CD4-positive, alpha-beta T cell treated with Interleukin-15 for 1 hour (primary cell): ENCODE data around the gene EIF5A.
A peak's percentile ranks its signal among the peaks of the same experiment; 100 is the strongest.
"Not testable (repeated sequence)": the region's sequence is repeated elsewhere in the genome, so short reads cannot be mapped to it uniquely, and the experiment has no call there.

Experiments
- DNase-seq: peaks from one replicate; pipeline ENCODE4 v3.0.0-alpha.2; 2020

EIF5A gene

DNA sequence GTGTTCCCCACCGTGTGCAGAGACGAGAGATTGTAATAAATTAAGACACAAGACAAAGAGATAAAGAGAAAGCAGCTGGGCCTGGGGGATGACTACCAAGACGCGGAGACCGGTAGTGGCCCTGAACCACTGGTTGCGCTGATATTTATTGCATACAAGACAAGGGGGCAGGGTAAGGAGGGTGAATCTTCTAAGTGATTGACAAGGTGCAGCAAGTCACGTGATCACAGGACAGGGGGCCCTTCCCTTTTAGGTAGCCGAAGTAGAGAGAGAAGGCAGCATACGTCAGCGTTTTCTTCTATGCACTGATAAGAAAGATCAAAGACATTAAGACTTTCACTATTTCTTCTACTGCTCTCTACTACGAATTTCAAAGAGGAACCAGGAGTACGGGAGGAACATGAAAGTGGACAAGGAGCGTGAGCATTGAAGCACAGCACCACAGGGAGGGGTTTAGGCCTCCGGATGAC is 25.2 kb downstream of the EIF5A start:
- DNase-seq: peak; percentile 59

DNA sequence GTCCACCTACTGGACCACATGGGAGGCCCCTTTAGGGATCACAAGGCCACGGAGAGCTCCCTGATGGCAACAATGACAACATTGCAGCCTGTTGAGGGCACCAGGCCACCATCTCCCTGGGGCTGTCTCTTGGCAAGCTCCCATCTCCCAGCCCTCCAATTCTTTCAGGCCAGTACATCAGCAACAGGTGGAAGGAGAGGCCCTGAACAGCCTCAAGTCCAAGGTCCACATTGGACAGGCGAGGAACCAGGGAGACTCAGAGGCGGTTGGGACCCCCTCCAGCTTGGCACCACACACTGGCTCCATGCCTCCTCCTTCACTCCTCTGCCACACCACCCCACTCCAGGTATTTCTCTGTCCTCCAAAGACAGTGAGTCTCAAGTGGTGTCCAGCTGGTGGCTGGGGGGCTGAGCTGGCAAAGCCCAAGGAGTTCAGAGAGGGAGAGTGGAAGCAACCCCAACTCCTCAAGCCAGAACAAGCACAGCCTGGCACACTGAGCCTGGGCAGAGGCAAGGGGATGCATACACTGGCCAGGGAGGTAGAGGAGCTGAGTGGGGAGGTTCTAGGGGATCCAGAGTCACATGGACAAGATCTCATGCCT is 27.6 kb downstream of the EIF5A start:
- DNase-seq: no peak

- DNase-seq: not testable (repeated sequence)
Measured at GRCh38 chr17:7335765-7336164, 28.3 kb downstream of the EIF5A start.

DNA sequence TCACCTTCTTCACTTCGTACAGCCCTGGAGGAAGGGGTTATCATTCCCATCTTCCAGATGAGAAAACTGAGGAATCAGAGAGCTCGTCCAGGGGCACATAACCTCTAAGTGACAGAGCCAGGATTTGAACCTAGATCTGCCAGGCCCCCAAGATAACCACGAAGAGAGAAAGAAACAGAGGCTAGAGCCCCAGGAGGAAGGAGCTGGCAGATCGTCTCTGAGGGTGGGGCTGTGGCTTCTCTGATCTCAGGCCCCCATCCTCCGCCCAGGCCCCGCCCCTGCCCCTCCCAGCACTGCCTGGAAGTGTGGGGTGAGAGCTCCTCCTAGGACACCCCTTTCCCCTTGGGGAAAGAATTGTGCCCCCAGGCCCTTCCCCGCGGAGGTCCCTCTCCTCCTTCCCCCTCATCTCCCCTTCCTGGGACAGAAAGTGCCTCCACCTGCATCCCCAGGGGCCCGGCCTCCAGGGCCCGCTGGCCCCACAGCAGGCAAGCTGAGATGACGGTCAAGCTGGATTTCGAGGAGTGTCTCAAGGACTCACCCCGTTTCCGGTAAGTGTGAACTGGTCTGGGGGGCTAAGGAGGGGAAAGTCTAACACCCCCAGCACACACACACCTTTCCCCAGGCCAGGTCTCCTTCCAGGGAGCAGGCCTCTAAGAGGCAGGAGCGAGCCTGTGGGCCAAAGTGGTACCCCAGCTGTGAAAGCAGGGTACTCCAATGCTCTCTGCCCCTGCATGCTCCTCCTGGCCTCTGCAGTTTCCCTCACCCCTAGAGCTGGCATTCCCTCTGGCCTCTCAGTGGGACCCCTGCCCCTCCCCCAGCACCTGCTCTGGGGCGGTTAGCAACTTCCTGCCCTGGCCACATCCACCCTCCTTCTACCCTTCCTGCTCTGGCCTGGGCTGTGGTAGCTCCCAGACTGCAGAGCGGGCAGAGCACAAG is 29.1 kb downstream of the EIF5A start, which contains the start of gene ACAP1:
ACAP1 (plus strand) TSS at position 290 of the 936 bp plus-strand sequence; CDS start at position 496, 206 bp downstream.
- DNase-seq: peak; percentile 85

- not testable (repeated sequence) for DNase-seq
Measured at GRCh38 chr17:7337600-7337999, 30.2 kb downstream of the EIF5A start.

DNA sequence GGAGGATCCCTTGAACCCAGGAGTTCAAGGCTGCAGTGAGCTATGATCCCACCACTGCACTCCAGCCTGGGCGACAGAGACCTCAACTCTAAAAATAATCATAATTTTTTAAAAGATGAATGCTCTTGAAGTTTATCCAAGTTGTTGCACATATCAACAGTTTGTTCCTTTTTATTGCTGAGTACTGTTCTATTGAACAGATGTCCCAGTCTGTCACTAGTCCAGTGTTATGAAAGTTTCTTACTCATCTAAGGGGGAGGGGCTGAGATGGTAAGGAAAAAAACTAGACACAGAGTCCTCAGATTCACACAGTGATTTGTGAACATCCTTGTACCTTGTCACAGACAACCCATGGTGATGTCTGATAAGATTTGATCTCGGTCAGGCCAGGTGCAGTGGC is 32.8 kb downstream of the EIF5A start:
- DNase-seq: no peak

DNA sequence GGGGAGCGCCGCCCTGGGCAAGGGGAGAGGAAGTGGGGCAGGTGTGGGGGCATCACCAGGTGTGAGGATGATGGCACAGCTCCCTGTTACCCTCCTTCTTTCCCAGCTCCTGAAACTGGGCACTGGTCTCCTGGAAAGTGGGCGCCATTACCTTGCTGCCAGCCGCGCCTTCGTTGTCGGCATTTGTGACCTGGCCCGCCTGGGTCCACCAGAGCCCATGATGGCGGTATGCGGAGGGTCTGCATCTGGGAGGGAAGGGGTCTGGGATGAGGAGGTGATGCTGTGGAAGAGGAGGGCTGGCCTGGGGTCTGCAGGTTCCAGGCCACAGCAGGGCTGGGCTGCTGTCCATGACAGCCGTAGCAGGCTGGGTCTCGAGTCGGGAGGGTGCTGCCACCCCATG is 34.4 kb downstream of the EIF5A start:
- no peak for DNase-seq

DNA sequence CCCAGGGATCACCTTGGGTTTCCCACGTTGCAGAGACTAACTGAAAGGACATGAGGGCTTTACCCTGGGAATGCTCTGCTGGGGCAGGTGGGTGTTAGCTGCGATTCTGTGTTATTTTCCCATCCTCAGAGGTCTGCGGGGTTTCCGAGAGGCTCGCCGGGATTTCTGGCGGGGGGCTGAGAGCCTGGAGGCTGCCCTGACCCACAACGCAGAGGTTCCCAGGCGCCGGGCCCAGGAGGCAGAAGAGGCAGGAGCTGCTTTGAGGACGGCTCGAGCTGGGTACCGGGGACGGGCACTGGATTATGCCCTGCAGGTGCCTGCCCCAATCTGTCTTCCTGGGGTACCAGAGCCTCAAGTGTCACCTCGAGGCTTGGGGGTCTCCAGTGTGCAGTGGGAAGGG is 35.8 kb downstream of the EIF5A start:
- DNase-seq: no peak

GRCh38 chr17:7346761-7347614 is 39.6 kb downstream of the EIF5A start:
- DNase-seq: no peak

DNA sequence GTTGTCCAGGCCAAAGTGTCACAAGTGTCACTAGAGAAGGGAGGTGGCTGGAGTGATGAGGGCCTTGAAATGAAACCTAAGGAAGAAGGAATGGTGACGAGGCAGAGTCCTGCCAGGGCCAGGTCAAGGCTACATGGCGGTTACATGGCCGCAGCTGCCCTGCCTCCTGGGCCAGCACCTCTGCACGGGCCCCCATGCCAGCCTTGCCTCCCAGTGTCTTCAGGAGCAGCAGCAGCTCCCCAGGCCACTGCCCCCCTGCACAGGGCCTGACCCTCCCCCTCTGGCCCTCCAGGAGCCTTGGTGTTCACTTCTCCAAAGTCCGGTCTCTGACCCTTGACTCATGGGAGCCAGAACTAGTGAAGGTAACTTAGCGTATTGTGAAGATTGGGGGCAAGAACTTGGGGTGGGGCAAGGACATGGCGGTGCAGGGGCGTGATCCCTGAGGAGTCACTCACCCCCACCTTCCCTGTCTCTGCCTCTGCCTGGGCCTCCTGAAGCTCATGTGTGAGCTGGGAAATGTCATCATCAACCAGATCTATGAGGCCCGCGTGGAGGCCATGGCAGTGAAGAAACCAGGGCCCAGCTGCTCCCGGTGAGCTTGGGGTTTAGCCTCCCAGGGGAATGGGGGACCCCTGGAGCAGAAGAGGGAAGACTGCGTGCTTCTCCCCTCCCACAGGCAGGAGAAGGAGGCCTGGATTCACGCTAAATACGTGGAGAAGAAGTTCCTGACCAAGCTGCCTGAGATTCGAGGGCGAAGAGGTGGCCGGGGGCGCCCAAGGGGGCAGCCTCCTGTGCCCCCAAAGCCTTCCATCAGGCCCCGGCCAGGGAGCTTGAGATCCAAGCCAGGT is 40.4 kb downstream of the EIF5A start:
- DNase-seq: no peak

DNA sequence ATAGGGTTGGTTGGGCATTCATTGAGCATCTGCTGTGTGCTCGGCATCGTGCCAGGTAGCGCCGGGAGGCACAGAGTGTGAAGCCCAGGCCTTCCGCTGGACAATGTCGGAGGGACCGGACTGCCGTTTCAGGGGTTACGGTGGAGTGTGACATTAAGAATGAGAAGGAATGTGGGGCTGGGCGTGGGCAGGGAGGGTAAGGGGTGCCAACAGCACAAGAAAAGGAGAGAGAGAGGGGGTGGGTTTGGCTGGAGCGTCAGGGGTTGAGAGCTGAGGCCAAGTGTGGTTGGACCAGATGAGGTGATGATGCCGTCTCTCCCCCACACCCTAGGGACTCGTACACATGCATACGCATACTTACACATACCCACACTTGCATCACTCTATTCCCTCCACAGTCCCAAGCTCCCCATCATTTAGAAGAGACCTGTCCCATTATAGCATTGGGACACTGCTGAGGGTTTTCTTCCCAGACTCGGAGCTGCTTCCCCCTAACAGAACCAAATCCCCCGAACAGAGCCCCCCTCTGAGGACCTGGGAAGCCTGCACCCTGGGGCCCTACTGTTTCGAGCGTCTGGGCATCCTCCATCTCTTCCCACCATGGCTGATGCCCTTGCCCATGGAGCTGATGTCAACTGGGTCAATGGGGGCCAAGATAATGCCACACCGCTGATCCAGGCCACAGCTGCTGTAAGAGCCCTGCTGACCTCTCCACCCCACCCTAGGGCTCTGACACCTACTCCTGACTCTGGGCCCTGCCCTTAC is 41.2 kb downstream of the EIF5A start:
- no peak for DNase-seq

DNA sequence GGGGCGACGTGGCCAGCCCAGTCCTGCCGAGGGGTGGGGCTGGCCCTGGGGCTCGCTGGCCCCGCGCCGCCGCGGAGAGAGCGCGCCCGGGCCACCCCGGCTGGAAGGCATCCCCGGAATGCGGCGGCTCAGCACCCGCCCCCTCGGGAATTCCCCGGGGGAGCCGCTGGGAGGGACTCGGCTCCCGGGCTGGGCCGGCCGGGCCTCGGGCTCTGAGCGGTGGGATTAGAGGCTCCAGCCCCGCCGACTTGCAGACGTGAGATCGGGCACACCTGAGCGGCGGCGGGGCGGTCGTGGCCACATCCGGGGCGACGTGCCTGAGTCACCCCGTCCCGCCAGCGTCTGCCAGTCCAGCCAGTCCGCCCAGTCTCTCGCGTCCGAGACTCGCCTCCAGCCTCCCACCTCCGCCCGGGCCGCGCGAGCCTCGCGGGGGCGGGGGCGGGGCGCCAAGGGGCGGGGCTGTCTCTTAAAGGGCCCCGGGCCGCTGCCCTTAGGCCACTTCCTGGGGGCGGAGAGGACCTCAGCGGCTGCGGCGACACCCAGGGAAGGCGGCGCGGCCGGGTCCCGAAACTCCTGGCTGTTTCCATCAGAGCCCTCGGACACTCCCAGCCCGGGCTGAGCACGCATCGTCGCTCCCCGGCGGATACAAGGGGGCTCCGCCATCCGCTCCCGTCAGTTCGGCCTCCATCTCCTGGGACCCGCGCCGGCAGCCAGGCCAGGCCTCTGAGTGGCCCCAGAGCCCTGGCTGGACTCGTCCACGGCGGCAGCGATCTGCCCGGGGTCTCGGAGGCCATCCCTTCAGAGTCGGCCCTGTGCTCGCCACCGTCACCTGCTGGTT is 44.5 kb downstream of the EIF5A start, which contains the start of gene KCTD11:
KCTD11 (plus strand) TSS at position 498 of the 838 bp plus-strand sequence.
- peak; percentile 83 for DNase-seq

- peak; percentile 29 for DNase-seq
Measured at GRCh38 chr17:7352503-7352889, 45.1 kb downstream of the EIF5A start.

GRCh38 chr17:7352910-7353635 is 45.6 kb downstream of the EIF5A start:
- DNase-seq: no peak

- no peak for DNase-seq
Measured at GRCh38 chr17:7354262-7354843, 46.9 kb downstream of the EIF5A start.

DNA sequence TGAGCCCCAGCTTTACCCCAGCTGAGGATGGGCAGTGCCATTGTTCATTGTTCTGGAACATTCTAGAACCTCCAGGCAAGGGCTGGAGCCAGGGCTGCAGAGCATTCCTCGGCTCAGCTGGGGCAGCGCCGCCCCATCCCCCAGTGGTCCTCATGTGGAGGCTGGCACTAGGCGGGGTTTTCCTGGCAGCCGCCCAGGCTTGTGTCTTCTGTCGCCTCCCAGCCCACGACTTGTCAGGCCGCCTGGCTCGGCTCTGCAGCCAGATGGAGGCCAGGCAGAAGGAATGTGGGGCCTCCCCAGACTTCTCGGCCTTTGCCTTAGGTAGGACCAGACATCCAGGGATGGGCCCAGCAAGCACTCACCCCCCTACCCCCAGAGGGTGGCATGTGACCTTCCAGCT is 47.6 kb downstream of the EIF5A start, which contains the start of gene TMEM95:
TMEM95 (plus strand) TSS at position 104 of the 400 bp plus-strand sequence; CDS start at position 153, 49 bp downstream.
- no peak for DNase-seq

GRCh38 chr17:7355573-7355972 is 48.1 kb downstream of the EIF5A start:
- no peak for DNase-seq

DNA sequence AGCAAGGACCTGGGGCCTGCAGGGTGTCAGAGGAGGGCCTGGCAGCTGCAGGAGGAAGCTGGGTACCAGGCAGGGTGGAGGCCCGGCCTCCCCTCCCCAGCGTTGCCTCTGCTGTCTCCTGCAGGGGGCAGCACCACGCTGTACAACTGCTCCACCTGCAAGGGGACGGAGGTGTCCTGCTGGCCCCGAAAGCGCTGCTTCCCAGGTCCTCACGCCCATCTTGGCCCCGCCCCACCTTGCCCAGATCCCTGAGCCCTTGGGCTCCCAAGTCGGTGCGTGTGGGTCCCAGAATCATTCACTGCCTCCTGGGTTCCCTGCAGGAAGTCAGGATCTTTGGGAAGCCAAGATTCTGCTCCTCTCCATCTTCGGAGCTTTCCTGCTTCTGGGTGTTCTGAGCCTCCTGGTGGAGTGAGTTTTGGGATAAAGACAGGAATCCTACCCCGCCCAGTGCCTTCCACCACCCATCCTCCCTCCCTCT is 48.7 kb downstream of the EIF5A start:
- peak; percentile 85 for DNase-seq

DNA sequence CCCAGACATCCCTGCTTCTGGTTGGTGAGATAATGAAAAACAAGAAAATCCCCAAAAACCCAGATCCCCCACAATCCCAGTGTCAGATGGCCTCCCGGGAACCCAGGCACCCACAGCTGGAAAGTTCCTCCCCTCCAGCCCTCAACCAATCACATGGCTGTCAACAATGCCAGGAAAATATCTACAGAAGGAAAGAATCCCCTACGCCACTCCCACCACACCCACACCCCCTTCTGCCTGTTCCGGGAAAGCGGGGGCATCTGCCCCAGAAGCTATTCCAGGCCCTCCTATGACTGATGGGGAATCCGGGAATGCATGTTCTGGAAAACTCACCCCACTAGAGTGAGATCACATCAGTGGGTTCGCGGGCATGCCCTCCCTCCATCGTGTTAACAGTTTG is 49.3 kb downstream of the EIF5A start:
- no peak for DNase-seq
